IMR-90 (cell line): ENCODE data around the gene DNAAF3.

Source experiments
- BHLHE40 ChIP-seq: fragments of 150-350 bp; IDR thresholded peaks from 2 replicates; pipeline ENCODE4 v1.6.1; 2016; ENCODE audit warnings: mild to moderate bottlenecking, low read depth, low read length
- CTCF ChIP-seq: conservative IDR thresholded peaks from 2 replicates; pipeline ENCODE4 v1.5.1; 2012; ENCODE audit warnings: mild to moderate bottlenecking, low read depth, low read length, improper control_type of control experiment
- ELK1 ChIP-seq: fragments of 150-350 bp; IDR thresholded peaks from 2 replicates; pipeline ENCODE4 v1.6.1; 2016; ENCODE audit warnings: low read depth, mild to moderate bottlenecking, low read length, moderate library complexity, borderline replicate concordance
- MAZ ChIP-seq: IDR thresholded peaks from 2 replicates; pipeline ENCODE4 v1.6.1; 2012; ENCODE audit warnings: low read depth, mild to moderate bottlenecking, low read length, improper control_type of control experiment, moderate library complexity, borderline replicate concordance
- POLR2A ChIP-seq: IDR thresholded peaks from 2 replicates; pipeline ENCODE4 v1.6.1; 2012; ENCODE audit warnings: mild to moderate bottlenecking, low read depth, low read length
- RAD21 ChIP-seq: IDR thresholded peaks from 2 replicates; pipeline ENCODE4 v1.6.1; 2012; ENCODE audit warnings: low read length, improper control_type of control experiment
- RCOR1 ChIP-seq: IDR thresholded peaks from 2 replicates; pipeline ENCODE4 v1.6.1; 2012; ENCODE audit warnings: mild to moderate bottlenecking, low read length, improper control_type of control experiment; ENCODE audit not compliant: insufficient replicate concordance
- SMC3 ChIP-seq: fragments of 150-350 bp; IDR thresholded peaks from 2 replicates; pipeline ENCODE4 v1.6.1; 2016; ENCODE audit warnings: low read depth, mild to moderate bottlenecking, antibody characterized with exemption, low read length, moderate library complexity
- USF2 ChIP-seq: fragments of 150-350 bp; IDR thresholded peaks from 2 replicates; pipeline ENCODE4 v1.6.1; 2017; ENCODE audit warnings: mild to moderate bottlenecking, antibody characterized with exemption, low read length, low read depth

GRCh38 chr19:55116232-55116858, 50.1 kb downstream of the DNAAF3 start:
- TF ChIP-seq CTCF = no peak
- peak; percentile 95 for TF ChIP-seq USF2
- TF ChIP-seq SMC3 = no peak
- TF ChIP-seq ELK1 = no peak
- TF ChIP-seq RCOR1 = no peak
- no peak for TF ChIP-seq POLR2A
- TF ChIP-seq BHLHE40 = no peak
- no peak for TF ChIP-seq MAZ
- TF ChIP-seq RAD21 = no peak
